GM12878 (cell line): ENCODE measurements around the gene ZNF282. TPM values are rescaled to one million over a fixed set of nuclear protein-coding genes. Genes with fewer than 3 reads are reported as not detected.

ENCODE experiments used
- ATAC-seq: fragments of 200-7000 bp; cut with Tn5 transposase; 3 replicates; pipeline ENCODE4 v1.9.1; 2020; ENCODE audit warnings: mild to moderate bottlenecking, moderate library complexity
- BruUV-seq: library from RNA; stranded (reverse); fragments of 400-500 nt; replicated peaks from 2 replicates; lab custom pipeline; 2021; lab: Mats Ljungman, UMichigan
- CTCF ChIA-PET: fragments of 300-600 bp; sonication (Branson Sonifier 250); formaldehyde crosslinking; extraction: SDS; loops from one replicate; lab custom pipeline; 2021; ENCODE audit warnings: inconsistent platforms; lab: Yijun Ruan, JAX
- POLR2A ChIA-PET: fragments of 350-600 bp; formaldehyde crosslinking; extraction: SDS; loops from one replicate; lab custom pipeline; 2021; ENCODE audit warnings: inconsistent platforms; lab: Charles Lee
- RAD21 ChIA-PET: fragments of 300-600 bp; sonication (Branson Sonifier 250); formaldehyde crosslinking; loops from one replicate; lab custom pipeline; 2023; ENCODE audit warnings: antibody characterized with exemption; ENCODE audit not compliant: unreplicated experiment; lab: Charles Lee
- SMC1A ChIA-PET: fragments of 300-600 bp; sonication (Branson Sonifier 250); formaldehyde crosslinking; loops from one replicate; lab custom pipeline; 2023; ENCODE audit not compliant: unreplicated experiment, uncharacterized antibody; lab: Charles Lee
- DNase-seq: peaks from one replicate; pipeline ENCODE4 v3.0.0-alpha.2; 2011; ENCODE audit warnings: low read depth, low spot score
- FAIRE-seq: peaks from 3 replicates; lab custom pipeline; 2011; peaks lifted over from hg19 to GRCh38; lab: Jason Lieb, UNC
- H2AFZ ChIP-seq: 2 replicates; pipeline ENCODE4 v1.6.0; 2011; ENCODE audit warnings: low read depth, low read length, control low read depth; ENCODE audit not compliant: control insufficient read depth
- H3K27ac ChIP-seq: 2 replicates; pipeline ENCODE4 v1.5.1; 2011; ENCODE audit warnings: control low read depth; ENCODE audit not compliant: control insufficient read depth, insufficient read depth
- H3K27me3 ChIP-seq, 2 experiments: replicated peaks in 1 of 2; 2 replicates each; pipeline versions ENCODE4 v1.6.0 to v1.6.1; 2011; ENCODE audit warnings: low read length in 1 of 2; ENCODE audit not compliant: control insufficient read depth in 2 of 2, insufficient read depth in 2 of 2
- H3K36me3 ChIP-seq, 2 experiments: 2 replicates each; pipeline ENCODE4 v1.5.1; 2011; ENCODE audit warnings: low read length in 1 of 2; ENCODE audit not compliant: control insufficient read depth in 2 of 2, insufficient read depth in 2 of 2
- H3K4me1 ChIP-seq: 2 replicates; pipeline ENCODE4 v1.6.1; 2011; ENCODE audit warnings: mild to moderate bottlenecking, low read length, moderate library complexity, mixed read lengths; ENCODE audit not compliant: control insufficient read depth, insufficient read depth
- H3K4me2 ChIP-seq: 2 replicates; pipeline ENCODE4 v1.6.0; 2011; ENCODE audit warnings: control low read depth; ENCODE audit not compliant: control insufficient read depth, insufficient read depth
- H3K4me3 ChIP-seq: fragments of 200-600 bp; sonication (generic); 2 replicates; pipeline ENCODE4 v1.5.1; 2016
- H3K79me2 ChIP-seq: 2 replicates; pipeline ENCODE4 v1.6.0; 2011; ENCODE audit warnings: low read length; ENCODE audit not compliant: control insufficient read depth, insufficient read depth
- H3K9ac ChIP-seq: 2 replicates; pipeline ENCODE4 v1.8.0; 2011; ENCODE audit warnings: low read length, control low read depth, mixed read lengths; ENCODE audit not compliant: control insufficient read depth, insufficient read depth
- H3K9me3 ChIP-seq: replicated peaks from 3 replicates; pipeline ENCODE4 v1.5.1; 2011; ENCODE audit warnings: mild to moderate bottlenecking, low read length; ENCODE audit not compliant: control insufficient read depth, insufficient read depth
- H4K20me1 ChIP-seq: 2 replicates; pipeline ENCODE4 v1.6.0; 2011; ENCODE audit not compliant: control insufficient read depth, insufficient read depth
- BCL11A ChIP-seq: IDR thresholded peaks from 2 replicates; pipeline ENCODE4 v1.6.1; 2011; ENCODE audit warnings: low read depth, low read length
- CBX5 ChIP-seq: sonication (generic); IDR thresholded peaks from 2 replicates; pipeline ENCODE4 v1.6.1; 2016; ENCODE audit warnings: low read depth, moderate library complexity, mild to moderate bottlenecking, inconsistent platforms
- CEBPB ChIP-seq, 2 experiments: fragments of 150-350 bp in 1 of 2; IDR thresholded peaks; 2 replicates each; pipeline ENCODE4 v1.6.1; 2012 to 2014; ENCODE audit warnings: low read depth in 2 of 2, low read length in 2 of 2, borderline replicate concordance in 1 of 2, inconsistent platforms in 1 of 2
- CREM ChIP-seq: IDR thresholded peaks from 2 replicates; pipeline ENCODE4 v1.6.1; 2014; ENCODE audit warnings: antibody characterized with exemption, low read depth
- ETV6 ChIP-seq, 2 experiments: fragments of 450-650 bp in 1 of 2; IDR thresholded peaks in 1 of 2; conservative IDR thresholded peaks in 1 of 2; 2 replicates each; pipeline ENCODE4 v1.6.1; 2014; ENCODE audit warnings: antibody characterized with exemption in 1 of 2, borderline replicate concordance in 1 of 2, low read depth in 1 of 2, mild to moderate bottlenecking in 1 of 2, moderate library complexity in 1 of 2
- GABPA ChIP-seq: IDR thresholded peaks from 2 replicates; pipeline ENCODE4 v1.6.1; 2014; ENCODE audit warnings: antibody characterized with exemption, low read depth, mild to moderate bottlenecking, inconsistent platforms
- HSF1 ChIP-seq: fragments of 150-350 bp; IDR thresholded peaks from 2 replicates; pipeline ENCODE4 v1.6.1; 2014; ENCODE audit warnings: mild to moderate bottlenecking, low read depth, low read length
- IKZF2 ChIP-seq, 2 experiments: fragments of 450-650 bp; IDR thresholded peaks; 2 replicates each; pipeline ENCODE4 v1.6.1; 2017; ENCODE audit warnings: mild to moderate bottlenecking in 2 of 2, moderate library complexity in 2 of 2
- MLLT1 ChIP-seq: fragments of 450-650 bp; IDR thresholded peaks from 2 replicates; pipeline ENCODE4 v1.6.1; 2016; ENCODE audit warnings: mild to moderate bottlenecking
- PKNOX1 ChIP-seq: fragments of 450-650 bp; IDR thresholded peaks from 2 replicates; pipeline ENCODE4 v1.6.1; 2016; ENCODE audit warnings: mild to moderate bottlenecking
- ZBTB11 ChIP-seq: fragments of 450-650 bp; formaldehyde crosslinking; IDR thresholded peaks from 2 replicates; pipeline ENCODE4 v1.5.0; 2022; ENCODE audit warnings: mild to moderate bottlenecking, missing genetic modification characterization
- ZBTB40 ChIP-seq: fragments of 450-650 bp; IDR thresholded peaks from 2 replicates; pipeline ENCODE4 v1.6.1; 2016; ENCODE audit warnings: mild to moderate bottlenecking, moderate library complexity, borderline replicate concordance
- WGBS: methylation state at CpG from one replicate; pipeline ENCODE4 v1.1.6; 2016; ENCODE audit warnings: low lambda C conversion rate; ENCODE audit not compliant: insufficient replicate concordance, insufficient coverage; ENCODE audit errors: missing lambda C conversion rate; 5-methylcytosine and 5-hydroxymethylcytosine counted together
- in situ Hi-C: fragments of 300-500 bp; cut with MboI; formaldehyde crosslinking; loops from 9 replicates; pipeline ENCODE4 v1.14.3; 2018; ENCODE audit warnings: mixed read lengths
- intact Hi-C: fragments of 100-400 bp; cut with micrococcal nuclease; formaldehyde crosslinking; loops from one replicate; pipeline ENCODE4 v1.14.2; 2022; ENCODE audit not compliant: unreplicated experiment
- polyA plus RNA-seq, 11 experiments: library from polyadenylated mRNA; depleted of rRNA in 4 of 11; unstranded in 6 of 11; stranded (reverse) in 5 of 11; fragments of >200 nt; fragmentation: Nextera tagmentation in 4 of 11; fragmentation: Illumina TruSeq in 1 of 11; extraction: Ambion mirVana in 4 of 11; extraction: Trizol in 1 of 11; gene quantifications; 1 replicate in 1 of 11; 2 replicates in 10 of 11; pipeline versions ENCODE4 v1.2.1 to v1.2.3, GENCODE V29; 2011 to 2016; ENCODE audit warnings: inconsistent platforms in 2 of 11, missing spikeins in 2 of 11, low read depth in 1 of 11
- total RNA-seq, 4 experiments: library from RNA; depleted of rRNA in 3 of 4; stranded (reverse); fragments of >200 nt in 3 of 4; fragmentation: Illumina TruSeq in 1 of 4; extraction: Trizol in 1 of 4; gene quantifications; 2 replicates each; pipeline versions ENCODE4 v1.2.1 to v1.2.3, GENCODE V29; 2013 to 2021

ZNF282 gene
- total and polyA plus RNA-seq, 10 of the 15 experiments (the other 5 are each of a cell fraction or from before 2014, with no cell fraction given), result 0.35 to 28.4 (median 8.1) TPM

GRCh38 chr7:149210551-149210950 lies 15.2 kb downstream of the ZNF282 start:
- in situ Hi-C loops, result no loop called here
- RAD21 ChIA-PET, result no interaction called here
- peaks cover 24 to 36% of the 10 kb centered on the region in 2 experiments for H3K36me3 ChIP-seq
- SMC1A ChIA-PET, result no interaction called here
- no peaks in the 10 kb centered on the region for H4K20me1 ChIP-seq
- no peaks in the 10 kb centered on the region; the same call in 1 of the 2 replicates for H3K79me2 ChIP-seq
- DNase-seq (no peak), ATAC-seq (no peak), FAIRE-seq (no peak)
- no peak overlapping the region for H3K4me2 ChIP-seq
- no peak overlapping the region for H3K4me3 ChIP-seq
- H2AFZ ChIP-seq, result no peak overlapping the region
- no peak overlapping the region for H3K27ac ChIP-seq
- POLR2A ChIA-PET, result no interaction called here
- WGBS, result 92% methylated on average over 11 of the region's 11 CpGs
- no TSS peak for BruUV-seq
- CTCF ChIA-PET, result interaction anchor here (1.1 to 1.2 kb wide), 2 partner anchors 15 to 64 kb away, joined by 4 to 5 read pairs; partner anchors contain the start of genes ZNF282 and ZNF398
- no peaks in the 10 kb centered on the region for H3K4me1 ChIP-seq
- no peaks in the 10 kb centered on the region for H3K9me3 ChIP-seq
- no peaks in the 10 kb centered on the region for H3K27me3 ChIP-seq
- H3K9ac ChIP-seq, result no peak overlapping the region
- intact Hi-C loops, result no loop called here
- TF ChIP-seq CREM, result no peak
- no peak for TF ChIP-seq ZBTB11
- no peak for TF ChIP-seq MLLT1
- no peak for TF ChIP-seq ZBTB40
- no peak for TF ChIP-seq HSF1
- TF ChIP-seq PKNOX1, result no peak
- no peak for TF ChIP-seq CEBPB (IDR thresholded peaks at IDR 0.05; ENCODE audit: borderline replicate concordance in 1 of 2, low read depth in 2 of 2, low read length in 2 of 2)
- no peak for TF ChIP-seq ETV6 (conservative IDR thresholded peaks at IDR 0.05 in 1 of 2, IDR thresholded peaks at IDR 0.05 in 1 of 2; ENCODE audit: borderline replicate concordance in 1 of 2, low read depth in 1 of 2)
- TF ChIP-seq CBX5, result no peak
- no peak for TF ChIP-seq IKZF2 (IDR thresholded peaks at IDR 0.05)
- TF ChIP-seq GABPA, result no peak
- no peak for TF ChIP-seq BCL11A
